ENCODE results near the gene ALDH18A1. TPM values are rescaled to one million over a fixed set of nuclear protein-coding genes. Genes with fewer than 3 reads are reported as not detected.

The ALDH18A1 gene
- total and polyA plus RNA-seq, 2 donors (not counting 1 experiment from before 2014, with no cell fraction given) = 12.4 to 27.6 TPM

- TF ChIP-seq EZH2 (IDR thresholded peaks at IDR 0.05; ENCODE audit: borderline replicate concordance, insufficient read depth, low read depth, low read length, poor library complexity, severe bottlenecking) = no peak
- TF ChIP-seq CTCF (IDR thresholded peaks at IDR 0.05) = no peak
- no peaks in the 10 kb centered on the region for H4K20me1 ChIP-seq (ENCODE audit: control insufficient read depth, insufficient read depth, low read length, poor library complexity, severe bottlenecking)
- H3K4me1 ChIP-seq (ENCODE audit: control insufficient read depth in 2 of 2, insufficient read depth in 2 of 2, low read length in 2 of 2) = no peaks in the 10 kb centered on the region
- H3K27me3 ChIP-seq (replicated peaks in 1 of 4; ENCODE audit: control extremely low read depth in 1 of 4, control insufficient read depth in 3 of 4, insufficient read depth in 4 of 4, low read length in 3 of 4) = peaks cover 0 to 3% (median 0%) of the 10 kb centered on the region in 4 experiments
- POLR2A ChIA-PET = no interaction called here
- no peak overlapping the region for H3K4me3 ChIP-seq (ENCODE audit: control extremely low read depth in 1 of 5, extremely low read depth in 1 of 5, insufficient read depth in 1 of 5, low read depth in 2 of 5, low read length in 4 of 5)
- H3K4me1 Mint-ChIP-seq = no peaks in the 10 kb centered on the region
- no peaks in the 10 kb centered on the region for H3K9me3 ChIP-seq (ENCODE audit: control extremely low read depth in 1 of 3, control insufficient read depth in 2 of 3, insufficient read depth in 1 of 3, low read length in 2 of 3)
- no peaks in the 10 kb centered on the region for H3K79me2 ChIP-seq (ENCODE audit: control insufficient read depth, insufficient read depth, low read length)
- intact Hi-C loops (cut with micrococcal nuclease) = no loop called here
- no peak for DNase-seq
- H3K9ac ChIP-seq (ENCODE audit: low read length) = no peak overlapping the region
- no peak overlapping the region for H3K4me3 Mint-ChIP-seq
- H3K27ac Mint-ChIP-seq = no peak overlapping the region
- H3K9me3 Mint-ChIP-seq (ENCODE audit: insufficient read depth) = no peaks in the 10 kb centered on the region
- H3K27ac ChIP-seq (ENCODE audit: low read length in 2 of 2) = no peak overlapping the region
- H3K36me3 ChIP-seq (replicated peaks in 1 of 2; ENCODE audit: control extremely low read depth in 1 of 2, control insufficient read depth in 1 of 2, extremely low read depth in 1 of 2, insufficient read depth in 2 of 2, low read length in 1 of 2) = no peaks in the 10 kb centered on the region
- CTCF ChIA-PET = no interaction called here
- no peak for ATAC-seq (ENCODE audit: low read depth)
- no peak overlapping the region for H2AFZ ChIP-seq (ENCODE audit: insufficient read depth, low read depth, low read length, poor library complexity, severe bottlenecking)
- no peak overlapping the region for H3K4me2 ChIP-seq (replicated peaks; ENCODE audit: low read depth, low read length, poor library complexity, severe bottlenecking)
- peaks cover 11% of the 10 kb centered on the region for H3K27me3 Mint-ChIP-seq
Observed at GRCh38 chr10:95569368-95569767, 87.1 kb downstream of the ALDH18A1 start.

- H3K79me2 ChIP-seq (ENCODE audit: control insufficient read depth, insufficient read depth, low read length) = no peaks in the 10 kb centered on the region
Observed at GRCh38 chr10:95567903-95568630, 88.4 kb downstream of the ALDH18A1 start.

More at GRCh38 chr10:95567903-95568630, 88.4 kb downstream of the ALDH18A1 start:
- H3K27me3 Mint-ChIP-seq = no peaks in the 10 kb centered on the region
- Histone ChIP-seq H4K20me1 (ENCODE audit: control insufficient read depth, insufficient read depth, low read length, poor library complexity, severe bottlenecking) (no peaks in the 10 kb centered on the region), H3K36me3 (replicated peaks in 1 of 2; ENCODE audit: control extremely low read depth in 1 of 2, control insufficient read depth in 1 of 2, extremely low read depth in 1 of 2, insufficient read depth in 2 of 2, low read length in 1 of 2) (no peaks in the 10 kb centered on the region), H2AFZ (ENCODE audit: insufficient read depth, low read depth, low read length, poor library complexity, severe bottlenecking) (no peak overlapping the region), H3K9me3 (ENCODE audit: control extremely low read depth in 1 of 3, control insufficient read depth in 2 of 3, insufficient read depth in 1 of 3, low read length in 2 of 3) (no peaks in the 10 kb centered on the region), H3K27ac (ENCODE audit: low read length in 2 of 2) (no peak overlapping the region), H3K4me2 (replicated peaks; ENCODE audit: low read depth, low read length, poor library complexity, severe bottlenecking) (no peak overlapping the region), H3K27me3 (replicated peaks in 1 of 4; ENCODE audit: control extremely low read depth in 1 of 4, control insufficient read depth in 3 of 4, insufficient read depth in 4 of 4, low read length in 3 of 4) (no peaks in the 10 kb centered on the region), H3K4me3 (ENCODE audit: control extremely low read depth in 1 of 5, extremely low read depth in 1 of 5, insufficient read depth in 1 of 5, low read depth in 2 of 5, low read length in 4 of 5) (no peak overlapping the region), H3K4me1 (ENCODE audit: control insufficient read depth in 2 of 2, insufficient read depth in 2 of 2, low read length in 2 of 2) (no peaks in the 10 kb centered on the region), H3K9ac (ENCODE audit: low read length) (no peak overlapping the region)
- WGBS (ENCODE audit: insufficient coverage) = 81% methylated on average over 3 of the region's 5 CpGs
- H3K9me3 Mint-ChIP-seq (ENCODE audit: insufficient read depth) = no peaks in the 10 kb centered on the region
- CTCF ChIA-PET = no interaction called here
- TF ChIP-seq EZH2 (IDR thresholded peaks at IDR 0.05; ENCODE audit: borderline replicate concordance, insufficient read depth, low read depth, low read length, poor library complexity, severe bottlenecking) (no peak), CTCF (IDR thresholded peaks at IDR 0.05) (no peak)
- no peaks in the 10 kb centered on the region for H3K4me1 Mint-ChIP-seq
- intact Hi-C loops (cut with micrococcal nuclease) = no loop called here
- H3K27ac Mint-ChIP-seq = no peak overlapping the region
- no peak overlapping the region for H3K4me3 Mint-ChIP-seq
- ATAC-seq (ENCODE audit: low read depth) (no peak), DNase-seq (no peak)
- POLR2A ChIA-PET = no interaction called here

All from B cell (primary cell).